K562 (cell line): ENCODE results near the gene COL16A1. TPM values are rescaled to one million over a fixed set of nuclear protein-coding genes. Genes with fewer than 3 reads are reported as not detected.

ENCODE experiments used
- MTA2 ChIP-seq: fragments of 450-650 bp; IDR thresholded peaks from 2 replicates; pipeline ENCODE4 v1.6.1; 2016; ENCODE audit warnings: low read depth
- NFIC ChIP-seq: fragments of 450-650 bp; IDR thresholded peaks from 2 replicates; pipeline ENCODE4 v1.6.1; 2017; ENCODE audit warnings: mild to moderate bottlenecking, inconsistent platforms
- NFRKB ChIP-seq: fragments of 450-650 bp; IDR thresholded peaks from 2 replicates; pipeline ENCODE4 v1.6.1; 2016; ENCODE audit warnings: low read depth
- POLR2AphosphoS2 ChIP-seq: IDR thresholded peaks from 2 replicates; pipeline ENCODE4 v1.6.1; 2012; ENCODE audit warnings: low read length, improper control_type of control experiment
- RFX1 ChIP-seq: fragments of 450-650 bp; IDR thresholded peaks from 2 replicates; pipeline ENCODE4 v1.6.1; 2016; ENCODE audit warnings: mild to moderate bottlenecking, moderate library complexity
- SIN3A ChIP-seq, 2 experiments: fragments of 150-350 bp in 1 of 2; IDR thresholded peaks; 2 replicates each; pipeline ENCODE4 v1.6.1; 2011 to 2016; ENCODE audit warnings: borderline replicate concordance in 2 of 2, low read depth in 2 of 2, low read length in 2 of 2, mild to moderate bottlenecking in 2 of 2, moderate library complexity in 2 of 2; ENCODE audit not compliant: control insufficient read depth in 1 of 2
- SOX6 ChIP-seq: fragments of 450-650 bp; IDR thresholded peaks from 2 replicates; pipeline ENCODE4 v1.6.1; 2014; ENCODE audit warnings: mild to moderate bottlenecking
- YY1 ChIP-seq, 3 experiments: IDR thresholded peaks; 2 replicates each; pipeline ENCODE4 v1.6.1; 2011; ENCODE audit warnings: low read length in 2 of 3, mild to moderate bottlenecking in 2 of 3, moderate library complexity in 2 of 3, borderline replicate concordance in 1 of 3, control low read depth in 1 of 3, low read depth in 1 of 3; ENCODE audit not compliant: insufficient read depth in 3 of 3, insufficient replicate concordance in 2 of 3, control insufficient read depth in 1 of 3, insufficient read length in 1 of 3; ENCODE audit errors: extremely low read depth in 1 of 3
- ZFP36 ChIP-seq: fragments of 150-350 bp; IDR thresholded peaks from 2 replicates; pipeline ENCODE4 v1.6.1; 2018; ENCODE audit warnings: low read length, low read depth; ENCODE audit not compliant: partially characterized antibody
- ZNF408 ChIP-seq: fragments of 250-450 bp; sonication (Bioruptor Pico); IDR thresholded peaks from 2 replicates; pipeline ENCODE4 v1.4.0; 2020; ENCODE audit warnings: low read depth, mild to moderate bottlenecking, moderate library complexity
- ZNF75A ChIP-seq: fragments of 450-650 bp; formaldehyde crosslinking; IDR thresholded peaks from 2 replicates; pipeline ENCODE4 v1.4.0; 2020; ENCODE audit warnings: mild to moderate bottlenecking
- ZNF785 ChIP-seq: fragments of 250-450 bp; sonication (Bioruptor Pico); IDR thresholded peaks from 2 replicates; pipeline ENCODE4 v1.4.0; 2020; ENCODE audit warnings: mild to moderate bottlenecking
- polyA plus RNA-seq, 8 experiments: library from polyadenylated mRNA; depleted of rRNA in 4 of 8; stranded (reverse) in 5 of 8; unstranded in 3 of 8; fragments of >200 nt; fragmentation: Nextera tagmentation in 2 of 8; fragmentation: Illumina TruSeq in 1 of 8; extraction: Ambion mirVana in 2 of 8; extraction: Trizol in 1 of 8; gene quantifications; 2 replicates each; pipeline versions ENCODE4 v1.2.1 to v1.2.3, GENCODE V29; 2011 to 2014; ENCODE audit warnings: inconsistent platforms in 1 of 8, missing spikeins in 1 of 8
- total RNA-seq, 7 experiments: library from RNA; depleted of rRNA in 6 of 7; stranded (reverse); fragments of >200 nt in 6 of 7; fragmentation: Illumina TruSeq in 2 of 7; extraction: Trizol in 2 of 7; gene quantifications; 2 replicates each; pipeline versions ENCODE4 v1.2.1 to v1.2.3, GENCODE V29; 2011 to 2021; ENCODE audit warnings: low replicate concordance in 1 of 7
- TF ChIP-seq, protein P1 (sequence below): fragments of 450-650 bp; formaldehyde crosslinking; IDR thresholded peaks from 2 replicates; pipeline ENCODE4 v1.4.0; 2022; ENCODE audit warnings: mild to moderate bottlenecking, moderate library complexity
- TF ChIP-seq, protein P2 (sequence below), 3 experiments: fragments of 200-800 bp in 1 of 3; sonication (Bioruptor generic) in 1 of 3; sonication (generic) in 1 of 3; formaldehyde crosslinking in 1 of 3; IDR thresholded peaks; 2 replicates each; pipeline versions ENCODE4 v1.6.1 to v1.8.0; 2016 to 2022; ENCODE audit warnings: mild to moderate bottlenecking in 2 of 3, missing compliant biosample characterization in 2 of 3, missing genetic modification characterization in 2 of 3, missing genetic modification reagents in 1 of 3
- TF ChIP-seq, protein P3 (sequence below): fragments of 250-450 bp; sonication (Bioruptor Pico); IDR thresholded peaks from 2 replicates; pipeline ENCODE4 v1.4.0; 2020
- TF ChIP-seq, protein P4 (sequence below): sonication (generic); formaldehyde crosslinking; IDR thresholded peaks from 2 replicates; pipeline ENCODE4 v1.8.0; 2022; ENCODE audit warnings: mild to moderate bottlenecking, missing genetic modification reagents, borderline replicate concordance

The COL16A1 gene
- total and polyA plus RNA-seq, 9 of the 15 experiments (the other 6 are each of a cell fraction or from before 2014, with no cell fraction given) = 0.11 to 0.60 (median 0.11) TPM; not detected in 6

DNA sequence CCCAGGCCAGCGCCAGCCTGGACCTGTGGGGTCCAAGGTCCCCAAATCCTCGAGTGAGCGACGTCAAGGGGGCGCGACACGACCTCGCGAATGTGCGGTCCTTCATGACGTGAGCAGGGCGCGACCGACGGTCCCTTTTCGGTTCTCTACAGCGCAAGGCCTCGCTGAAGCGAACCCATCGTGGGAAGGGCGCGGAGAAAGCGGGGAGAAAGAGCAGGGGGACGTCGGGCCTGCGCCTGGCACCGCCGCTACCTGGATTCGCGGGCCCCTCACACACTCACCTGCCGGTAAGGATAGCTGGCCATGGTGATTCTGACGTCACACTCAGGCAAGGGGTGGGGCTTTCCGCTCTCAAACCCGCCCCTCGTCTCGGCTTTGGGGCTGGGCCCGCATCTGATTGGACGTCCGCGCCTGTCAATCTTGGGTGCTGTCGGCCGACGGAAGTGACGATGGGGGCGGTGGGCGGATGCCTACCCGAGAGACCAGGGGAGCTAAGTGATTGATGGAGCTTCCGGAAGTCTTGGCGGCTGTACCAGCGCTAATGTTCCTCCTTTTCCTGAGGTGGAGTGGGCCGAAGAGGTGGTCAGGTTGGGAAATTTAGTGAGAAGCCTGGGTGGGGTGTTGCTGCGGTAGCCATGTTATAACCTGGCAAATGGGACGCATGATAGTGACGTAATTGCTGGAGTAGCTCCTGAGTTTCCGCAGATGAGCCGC is 59.1 kb downstream of the COL16A1 start, which contains the start of gene PEF1 (continued):
- TF ChIP-seq ZNF75A (CRISPR knock-in tag) (no peak), ZNF408 (CRISPR knock-in tag) (no peak), POLR2AphosphoS2 (no peak), NFIC (0 out of 2 replicates have a peak, but pooled peaks have one; percentile 39), ZFP36 (no peak), SIN3A (IDR thresholded peaks at IDR 0.05; ENCODE audit: borderline replicate concordance in 2 of 2, control insufficient read depth in 1 of 2, low read depth in 2 of 2, low read length in 2 of 2) (peak in 1 of 2 experiments; percentile 70; a peak in 2 of 4 replicates), SOX6 (no peak; the same call in 1 of the 2 replicates), YY1 (IDR thresholded peaks at IDR 0.05; ENCODE audit: borderline replicate concordance in 1 of 3, control insufficient read depth in 1 of 3, extremely low read depth in 1 of 3, insufficient read depth in 3 of 3, insufficient read length in 1 of 3, insufficient replicate concordance in 2 of 3, low read depth in 1 of 3, low read length in 2 of 3) (peak; percentile 97 to 99 (median 99)), MTA2 (no peak), NFRKB (peak; percentile 65), ZNF785 (CRISPR knock-in tag) (no peak), RFX1 (no peak)
- TF ChIP-seq, protein P1, sequence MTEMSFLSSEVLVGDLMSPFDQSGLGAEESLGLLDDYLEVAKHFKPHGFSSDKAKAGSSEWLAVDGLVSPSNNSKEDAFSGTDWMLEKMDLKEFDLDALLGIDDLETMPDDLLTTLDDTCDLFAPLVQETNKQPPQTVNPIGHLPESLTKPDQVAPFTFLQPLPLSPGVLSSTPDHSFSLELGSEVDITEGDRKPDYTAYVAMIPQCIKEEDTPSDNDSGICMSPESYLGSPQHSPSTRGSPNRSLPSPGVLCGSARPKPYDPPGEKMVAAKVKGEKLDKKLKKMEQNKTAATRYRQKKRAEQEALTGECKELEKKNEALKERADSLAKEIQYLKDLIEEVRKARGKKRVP (CRISPR knock-in tag) = peak; percentile 49; the same call in 1 of the 2 replicates
- TF ChIP-seq, protein P2, sequence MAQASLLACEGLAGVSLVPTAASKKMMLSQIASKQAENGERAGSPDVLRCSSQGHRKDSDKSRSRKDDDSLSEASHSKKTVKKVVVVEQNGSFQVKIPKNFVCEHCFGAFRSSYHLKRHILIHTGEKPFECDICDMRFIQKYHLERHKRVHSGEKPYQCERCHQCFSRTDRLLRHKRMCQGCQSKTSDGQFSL (CRISPR knock-in tag; IDR thresholded peaks at IDR 0.05) = peak; percentile 42; the same call in 1 of the 2 replicates
- TF ChIP-seq, protein P2 (tag; IDR thresholded peaks at IDR 0.05) = no peak
- TF ChIP-seq, protein P3, sequence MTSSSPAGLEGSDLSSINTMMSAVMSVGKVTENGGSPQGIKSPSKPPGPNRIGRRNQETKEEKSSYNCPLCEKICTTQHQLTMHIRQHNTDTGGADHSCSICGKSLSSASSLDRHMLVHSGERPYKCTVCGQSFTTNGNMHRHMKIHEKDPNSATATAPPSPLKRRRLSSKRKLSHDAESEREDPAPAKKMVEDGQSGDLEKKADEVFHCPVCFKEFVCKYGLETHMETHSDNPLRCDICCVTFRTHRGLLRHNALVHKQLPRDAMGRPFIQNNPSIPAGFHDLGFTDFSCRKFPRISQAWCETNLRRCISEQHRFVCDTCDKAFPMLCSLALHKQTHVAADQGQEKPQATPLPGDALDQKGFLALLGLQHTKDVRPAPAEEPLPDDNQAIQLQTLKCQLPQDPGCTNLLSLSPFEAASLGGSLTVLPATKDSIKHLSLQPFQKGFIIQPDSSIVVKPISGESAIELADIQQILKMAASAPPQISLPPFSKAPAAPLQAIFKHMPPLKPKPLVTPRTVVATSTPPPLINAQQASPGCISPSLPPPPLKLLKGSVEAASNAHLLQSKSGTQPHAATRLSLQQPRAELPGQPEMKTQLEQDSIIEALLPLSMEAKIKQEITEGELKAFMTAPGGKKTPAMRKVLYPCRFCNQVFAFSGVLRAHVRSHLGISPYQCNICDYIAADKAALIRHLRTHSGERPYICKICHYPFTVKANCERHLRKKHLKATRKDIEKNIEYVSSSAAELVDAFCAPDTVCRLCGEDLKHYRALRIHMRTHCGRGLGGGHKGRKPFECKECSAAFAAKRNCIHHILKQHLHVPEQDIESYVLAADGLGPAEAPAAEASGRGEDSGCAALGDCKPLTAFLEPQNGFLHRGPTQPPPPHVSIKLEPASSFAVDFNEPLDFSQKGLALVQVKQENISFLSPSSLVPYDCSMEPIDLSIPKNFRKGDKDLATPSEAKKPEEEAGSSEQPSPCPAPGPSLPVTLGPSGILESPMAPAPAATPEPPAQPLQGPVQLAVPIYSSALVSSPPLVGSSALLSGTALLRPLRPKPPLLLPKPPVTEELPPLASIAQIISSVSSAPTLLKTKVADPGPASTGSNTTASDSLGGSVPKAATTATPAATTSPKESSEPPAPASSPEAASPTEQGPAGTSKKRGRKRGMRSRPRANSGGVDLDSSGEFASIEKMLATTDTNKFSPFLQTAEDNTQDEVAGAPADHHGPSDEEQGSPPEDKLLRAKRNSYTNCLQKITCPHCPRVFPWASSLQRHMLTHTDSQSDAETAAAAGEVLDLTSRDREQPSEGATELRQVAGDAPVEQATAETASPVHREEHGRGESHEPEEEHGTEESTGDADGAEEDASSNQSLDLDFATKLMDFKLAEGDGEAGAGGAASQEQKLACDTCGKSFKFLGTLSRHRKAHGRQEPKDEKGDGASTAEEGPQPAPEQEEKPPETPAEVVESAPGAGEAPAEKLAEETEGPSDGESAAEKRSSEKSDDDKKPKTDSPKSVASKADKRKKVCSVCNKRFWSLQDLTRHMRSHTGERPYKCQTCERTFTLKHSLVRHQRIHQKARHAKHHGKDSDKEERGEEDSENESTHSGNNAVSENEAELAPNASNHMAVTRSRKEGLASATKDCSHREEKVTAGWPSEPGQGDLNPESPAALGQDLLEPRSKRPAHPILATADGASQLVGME (CRISPR knock-in tag) = 0 out of 2 replicates have a peak, but pooled peaks have one; percentile 84
- TF ChIP-seq, protein P4, sequence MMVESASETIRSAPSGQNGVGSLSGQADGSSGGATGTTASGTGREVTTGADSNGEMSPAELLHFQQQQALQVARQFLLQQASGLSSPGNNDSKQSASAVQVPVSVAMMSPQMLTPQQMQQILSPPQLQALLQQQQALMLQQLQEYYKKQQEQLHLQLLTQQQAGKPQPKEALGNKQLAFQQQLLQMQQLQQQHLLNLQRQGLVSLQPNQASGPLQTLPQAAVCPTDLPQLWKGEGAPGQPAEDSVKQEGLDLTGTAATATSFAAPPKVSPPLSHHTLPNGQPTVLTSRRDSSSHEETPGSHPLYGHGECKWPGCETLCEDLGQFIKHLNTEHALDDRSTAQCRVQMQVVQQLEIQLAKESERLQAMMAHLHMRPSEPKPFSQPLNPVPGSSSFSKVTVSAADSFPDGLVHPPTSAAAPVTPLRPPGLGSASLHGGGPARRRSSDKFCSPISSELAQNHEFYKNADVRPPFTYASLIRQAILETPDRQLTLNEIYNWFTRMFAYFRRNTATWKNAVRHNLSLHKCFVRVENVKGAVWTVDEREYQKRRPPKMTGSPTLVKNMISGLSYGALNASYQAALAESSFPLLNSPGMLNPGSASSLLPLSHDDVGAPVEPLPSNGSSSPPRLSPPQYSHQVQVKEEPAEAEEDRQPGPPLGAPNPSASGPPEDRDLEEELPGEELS = no peak
